PC-9 (cell line): ENCODE results near the gene MYCN.

Source experiments
- EZH2 ChIP-seq: fragments of 200-600 bp; sonication (generic); IDR thresholded peaks from 2 replicates; pipeline ENCODE4 v1.8.0; 2017; ENCODE audit warnings: antibody characterized with exemption, low read depth
- TF ChIP-seq, protein P1 (sequence below): fragments of 200-600 bp; sonication (generic); conservative IDR thresholded peaks from 2 replicates; pipeline ENCODE4 v1.6.1; 2017; ENCODE audit warnings: mixed run types, antibody characterized with exemption, mild to moderate bottlenecking, moderate library complexity

DNA sequence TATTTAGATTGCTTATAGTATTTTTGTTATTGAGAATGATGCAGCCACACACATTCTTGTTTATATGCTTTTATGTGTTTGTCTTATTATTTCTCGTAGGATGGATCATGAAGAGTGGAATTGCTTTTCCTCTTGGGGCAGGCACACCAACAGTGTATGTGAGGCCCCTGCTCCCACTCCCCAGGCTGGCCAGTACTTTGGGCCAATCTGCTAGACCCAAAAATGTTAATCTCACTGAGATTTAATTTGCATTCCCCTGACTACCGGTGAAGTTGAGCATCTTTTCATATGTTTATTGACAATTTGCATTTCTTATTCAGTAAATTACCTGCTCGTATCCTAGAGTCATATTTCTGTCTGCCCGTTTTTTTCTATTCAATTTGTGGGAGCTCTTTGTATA is 4.7 kb upstream of the MYCN start:
- TF ChIP-seq, protein P1, sequence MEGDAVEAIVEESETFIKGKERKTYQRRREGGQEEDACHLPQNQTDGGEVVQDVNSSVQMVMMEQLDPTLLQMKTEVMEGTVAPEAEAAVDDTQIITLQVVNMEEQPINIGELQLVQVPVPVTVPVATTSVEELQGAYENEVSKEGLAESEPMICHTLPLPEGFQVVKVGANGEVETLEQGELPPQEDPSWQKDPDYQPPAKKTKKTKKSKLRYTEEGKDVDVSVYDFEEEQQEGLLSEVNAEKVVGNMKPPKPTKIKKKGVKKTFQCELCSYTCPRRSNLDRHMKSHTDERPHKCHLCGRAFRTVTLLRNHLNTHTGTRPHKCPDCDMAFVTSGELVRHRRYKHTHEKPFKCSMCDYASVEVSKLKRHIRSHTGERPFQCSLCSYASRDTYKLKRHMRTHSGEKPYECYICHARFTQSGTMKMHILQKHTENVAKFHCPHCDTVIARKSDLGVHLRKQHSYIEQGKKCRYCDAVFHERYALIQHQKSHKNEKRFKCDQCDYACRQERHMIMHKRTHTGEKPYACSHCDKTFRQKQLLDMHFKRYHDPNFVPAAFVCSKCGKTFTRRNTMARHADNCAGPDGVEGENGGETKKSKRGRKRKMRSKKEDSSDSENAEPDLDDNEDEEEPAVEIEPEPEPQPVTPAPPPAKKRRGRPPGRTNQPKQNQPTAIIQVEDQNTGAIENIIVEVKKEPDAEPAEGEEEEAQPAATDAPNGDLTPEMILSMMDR: no peak
- no peak for TF ChIP-seq EZH2
